Stimulated activated CD8-positive, alpha-beta memory T cell treated with anti-CD3 and anti-CD28 coated beads, Interleukin-4, amount 100 ng/mL, for 24 hours (primary cell): ENCODE results near the gene CNBP.
A peak's percentile ranks its signal among the peaks of the same experiment; 100 is the strongest.
"Not testable (repeated sequence)": the region's sequence is repeated elsewhere in the genome, so short reads cannot be mapped to it uniquely, and the experiment has no call there.

ENCODE experiments used
- DNase-seq: peaks from one replicate; pipeline ENCODE4 v3.0.0-alpha.2; 2020; ENCODE audit warnings: low read depth

The CNBP gene

GRCh38 chr3:129183569-129184395 lies at the start of gene CNBP:
Gene CNBP, minus strand, starts transcription at chr3:129183896. Its CDS starts 12,139 bp downstream, at chr3:129171757.
- peak; percentile 88 for DNase-seq

GRCh38 chr3:129231331-129232119 lies 47.8 kb upstream of the CNBP start:
- no peak for DNase-seq

GRCh38 chr3:129230311-129231019 lies 46.8 kb upstream of the CNBP start:
- DNase-seq, result no peak

- no peak for DNase-seq
These were observed 45.3 kb upstream of the CNBP start for GRCh38 chr3:129228891-129229585.

- no peak for DNase-seq
These were observed 42.7 kb upstream of the CNBP start for GRCh38 chr3:129226374-129226773.

- DNase-seq, result no peak
These were observed 41.3 kb upstream of the CNBP start for GRCh38 chr3:129224984-129225393.

- DNase-seq, result not testable (repeated sequence)
These were observed 40.7 kb upstream of the CNBP start for GRCh38 chr3:129224387-129224786.

- DNase-seq, result no peak
These were observed 35.0 kb upstream of the CNBP start for GRCh38 chr3:129218742-129219141.

- DNase-seq, result no peak
These were observed 29.5 kb upstream of the CNBP start for GRCh38 chr3:129213238-129213637.

- no peak for DNase-seq
These were observed 28.1 kb upstream of the CNBP start for GRCh38 chr3:129211772-129212171.

- DNase-seq, result no peak
These were observed 27.6 kb upstream of the CNBP start for GRCh38 chr3:129211345-129211744.

- DNase-seq, result no peak
These were observed 23.8 kb upstream of the CNBP start for GRCh38 chr3:129207479-129207878.

- DNase-seq, result no peak
These were observed 21.6 kb upstream of the CNBP start for GRCh38 chr3:129205109-129205832.

- no peak for DNase-seq
These were observed 20.8 kb upstream of the CNBP start for GRCh38 chr3:129204473-129204872.

GRCh38 chr3:129199366-129199765 lies 15.7 kb upstream of the CNBP start:
- DNase-seq, result no peak

GRCh38 chr3:129197321-129197720 lies 13.6 kb upstream of the CNBP start:
- DNase-seq, result no peak

- no peak for DNase-seq
These were observed 12.9 kb upstream of the CNBP start for GRCh38 chr3:129196601-129197000.

GRCh38 chr3:129195731-129196256 lies 12.1 kb upstream of the CNBP start:
- no peak for DNase-seq

GRCh38 chr3:129189793-129190192 lies 6.1 kb upstream of the CNBP start:
- not testable (repeated sequence) for DNase-seq

GRCh38 chr3:129187857-129188256 lies 4.2 kb upstream of the CNBP start:
- no peak for DNase-seq

GRCh38 chr3:129185783-129186182 lies 2.1 kb upstream of the CNBP start:
- DNase-seq, result no peak
